ENCODE measurements around the gene CSTB. TPM values are rescaled to one million over a fixed set of nuclear protein-coding genes. Genes with fewer than 3 reads are reported as not detected.

CSTB gene
- total RNA-seq, 1 experiment from 2014 or later, result 57.5 TPM

GRCh38 chr21:43800124-43800523 lies 24.0 kb upstream of the CSTB start:
- Histone ChIP-seq H3K27ac (ENCODE audit: low read depth, low read length) (no peak overlapping the region), H2AFZ (ENCODE audit: low read depth, low read length, poor library complexity, severe bottlenecking) (no peak overlapping the region), H3K27me3 (ENCODE audit: insufficient read depth, low read length) (no peaks in the 10 kb centered on the region), H3K79me2 (ENCODE audit: insufficient read depth, low read length) (peaks cover 22% of the 10 kb centered on the region; the same call in 1 of the 2 replicates), H3K4me3 (replicated peaks in 1 of 2; ENCODE audit: low read depth in 1 of 2, low read length in 2 of 2) (no peak overlapping the region), H3K9ac (ENCODE audit: low read length) (no peak overlapping the region), H3K9me3 (ENCODE audit: control insufficient read depth in 1 of 2, insufficient read depth in 1 of 2, low read depth in 1 of 2, low read length in 2 of 2) (no peaks in the 10 kb centered on the region), H3K4me2 (ENCODE audit: low read length) (no peak overlapping the region), H3K9me2 (ENCODE audit: insufficient read depth) (no peaks in the 10 kb centered on the region), H4K20me1 (ENCODE audit: insufficient read depth) (no peaks in the 10 kb centered on the region), H3K36me3 (ENCODE audit: control insufficient read depth in 1 of 2, insufficient read depth in 2 of 2, low read length in 2 of 2) (peaks cover 55 to 76% of the 10 kb centered on the region in 2 experiments), H3K4me1 (ENCODE audit: control insufficient read depth in 1 of 2, insufficient read depth in 2 of 2, low read length in 2 of 2) (no peaks in the 10 kb centered on the region)
- ATAC-seq, result no peak
- intact Hi-C loops (cut with micrococcal nuclease), result no loop called here
- no peak for DNase-seq (ENCODE audit: low read depth, low spot score)
- TF ChIP-seq, protein P1, sequence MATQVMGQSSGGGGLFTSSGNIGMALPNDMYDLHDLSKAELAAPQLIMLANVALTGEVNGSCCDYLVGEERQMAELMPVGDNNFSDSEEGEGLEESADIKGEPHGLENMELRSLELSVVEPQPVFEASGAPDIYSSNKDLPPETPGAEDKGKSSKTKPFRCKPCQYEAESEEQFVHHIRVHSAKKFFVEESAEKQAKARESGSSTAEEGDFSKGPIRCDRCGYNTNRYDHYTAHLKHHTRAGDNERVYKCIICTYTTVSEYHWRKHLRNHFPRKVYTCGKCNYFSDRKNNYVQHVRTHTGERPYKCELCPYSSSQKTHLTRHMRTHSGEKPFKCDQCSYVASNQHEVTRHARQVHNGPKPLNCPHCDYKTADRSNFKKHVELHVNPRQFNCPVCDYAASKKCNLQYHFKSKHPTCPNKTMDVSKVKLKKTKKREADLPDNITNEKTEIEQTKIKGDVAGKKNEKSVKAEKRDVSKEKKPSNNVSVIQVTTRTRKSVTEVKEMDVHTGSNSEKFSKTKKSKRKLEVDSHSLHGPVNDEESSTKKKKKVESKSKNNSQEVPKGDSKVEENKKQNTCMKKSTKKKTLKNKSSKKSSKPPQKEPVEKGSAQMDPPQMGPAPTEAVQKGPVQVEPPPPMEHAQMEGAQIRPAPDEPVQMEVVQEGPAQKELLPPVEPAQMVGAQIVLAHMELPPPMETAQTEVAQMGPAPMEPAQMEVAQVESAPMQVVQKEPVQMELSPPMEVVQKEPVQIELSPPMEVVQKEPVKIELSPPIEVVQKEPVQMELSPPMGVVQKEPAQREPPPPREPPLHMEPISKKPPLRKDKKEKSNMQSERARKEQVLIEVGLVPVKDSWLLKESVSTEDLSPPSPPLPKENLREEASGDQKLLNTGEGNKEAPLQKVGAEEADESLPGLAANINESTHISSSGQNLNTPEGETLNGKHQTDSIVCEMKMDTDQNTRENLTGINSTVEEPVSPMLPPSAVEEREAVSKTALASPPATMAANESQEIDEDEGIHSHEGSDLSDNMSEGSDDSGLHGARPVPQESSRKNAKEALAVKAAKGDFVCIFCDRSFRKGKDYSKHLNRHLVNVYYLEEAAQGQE (IDR thresholded peaks at IDR 0.05; ENCODE audit: low read depth), result no peak
- CTCF ChIA-PET, result no interaction called here
- RAD21 ChIA-PET (ENCODE audit: low non-redundant PET in 1 of 2, low total read pairs in 2 of 2, uncharacterized antibody in 2 of 2, unreplicated experiment in 2 of 2), result no interaction called here
- POLR2A ChIA-PET, result no interaction called here
- BruUV-seq (replicated peaks), result no TSS peak

GRCh38 chr21:43799301-43799840 lies 23.3 kb upstream of the CSTB start:
- Histone ChIP-seq H3K4me3 (replicated peaks in 1 of 2; ENCODE audit: low read depth in 1 of 2, low read length in 2 of 2) (no peak overlapping the region), H2AFZ (ENCODE audit: low read depth, low read length, poor library complexity, severe bottlenecking) (no peak overlapping the region), H3K27ac (ENCODE audit: low read depth, low read length) (no peak overlapping the region), H3K4me1 (ENCODE audit: control insufficient read depth in 1 of 2, insufficient read depth in 2 of 2, low read length in 2 of 2) (no peaks in the 10 kb centered on the region), H3K9me3 (ENCODE audit: control insufficient read depth in 1 of 2, insufficient read depth in 1 of 2, low read depth in 1 of 2, low read length in 2 of 2) (no peaks in the 10 kb centered on the region), H3K9ac (ENCODE audit: low read length) (no peak overlapping the region), H3K9me2 (ENCODE audit: insufficient read depth) (no peaks in the 10 kb centered on the region), H3K79me2 (ENCODE audit: insufficient read depth, low read length) (peaks cover 30% of the 10 kb centered on the region), H3K4me2 (ENCODE audit: low read length) (no peak overlapping the region), H3K27me3 (ENCODE audit: insufficient read depth, low read length) (no peaks in the 10 kb centered on the region), H4K20me1 (ENCODE audit: insufficient read depth) (no peaks in the 10 kb centered on the region), H3K36me3 (ENCODE audit: control insufficient read depth in 1 of 2, insufficient read depth in 2 of 2, low read length in 2 of 2) (peaks cover 62 to 84% of the 10 kb centered on the region in 2 experiments)
- RAD21 ChIA-PET (ENCODE audit: low non-redundant PET in 1 of 2, low total read pairs in 2 of 2, uncharacterized antibody in 2 of 2, unreplicated experiment in 2 of 2), result no interaction called here
- CTCF ChIA-PET, result no interaction called here
- no TSS peak for BruUV-seq (replicated peaks)
- no peak for DNase-seq (ENCODE audit: low read depth, low spot score)
- POLR2A ChIA-PET, result no interaction called here
- TF ChIP-seq ZNF274 (IDR thresholded peaks at IDR 0.05; ENCODE audit: low read depth, low read length) (no peak), RAD21 (IDR thresholded peaks at IDR 0.05; ENCODE audit: low read depth) (no peak)
- intact Hi-C loops (cut with micrococcal nuclease), result no loop called here
- no peak for ATAC-seq
